HG02623 (cell line): ENCODE measurements around the gene MEG3.

Experiments
- ATAC-seq: cut with Tn5 transposase; IDR thresholded peaks from one replicate; pipeline ENCODE4 v1.9.1; 2021; ENCODE audit warnings: moderate library complexity; ENCODE audit not compliant: unreplicated experiment

The MEG3 gene

GRCh38 chr14:100879194-100879593, 53.3 kb downstream of the MEG3 start:
- ATAC-seq = no peak

DNA sequence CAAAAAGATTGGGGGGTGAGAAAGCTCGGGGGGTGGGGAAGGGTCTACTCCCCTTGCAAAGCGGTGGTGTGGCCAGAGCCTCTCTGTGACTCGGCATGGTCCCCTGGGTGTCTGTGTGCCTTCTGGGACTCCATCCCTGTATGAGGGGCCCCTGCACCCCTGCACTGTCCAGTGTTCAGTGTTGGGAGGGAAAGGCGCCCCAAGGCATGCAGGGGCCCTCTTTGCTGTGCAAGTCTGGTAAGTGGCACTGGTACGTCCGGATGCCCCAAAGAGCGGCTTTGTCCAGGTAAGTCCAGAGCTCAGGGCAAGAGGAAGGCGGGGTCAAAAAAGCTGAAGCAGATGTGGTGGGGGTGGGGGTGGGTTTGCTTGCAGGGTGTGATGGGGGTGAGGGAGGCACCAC, 53.9 kb downstream of the MEG3 start:
- no peak for ATAC-seq

DNA sequence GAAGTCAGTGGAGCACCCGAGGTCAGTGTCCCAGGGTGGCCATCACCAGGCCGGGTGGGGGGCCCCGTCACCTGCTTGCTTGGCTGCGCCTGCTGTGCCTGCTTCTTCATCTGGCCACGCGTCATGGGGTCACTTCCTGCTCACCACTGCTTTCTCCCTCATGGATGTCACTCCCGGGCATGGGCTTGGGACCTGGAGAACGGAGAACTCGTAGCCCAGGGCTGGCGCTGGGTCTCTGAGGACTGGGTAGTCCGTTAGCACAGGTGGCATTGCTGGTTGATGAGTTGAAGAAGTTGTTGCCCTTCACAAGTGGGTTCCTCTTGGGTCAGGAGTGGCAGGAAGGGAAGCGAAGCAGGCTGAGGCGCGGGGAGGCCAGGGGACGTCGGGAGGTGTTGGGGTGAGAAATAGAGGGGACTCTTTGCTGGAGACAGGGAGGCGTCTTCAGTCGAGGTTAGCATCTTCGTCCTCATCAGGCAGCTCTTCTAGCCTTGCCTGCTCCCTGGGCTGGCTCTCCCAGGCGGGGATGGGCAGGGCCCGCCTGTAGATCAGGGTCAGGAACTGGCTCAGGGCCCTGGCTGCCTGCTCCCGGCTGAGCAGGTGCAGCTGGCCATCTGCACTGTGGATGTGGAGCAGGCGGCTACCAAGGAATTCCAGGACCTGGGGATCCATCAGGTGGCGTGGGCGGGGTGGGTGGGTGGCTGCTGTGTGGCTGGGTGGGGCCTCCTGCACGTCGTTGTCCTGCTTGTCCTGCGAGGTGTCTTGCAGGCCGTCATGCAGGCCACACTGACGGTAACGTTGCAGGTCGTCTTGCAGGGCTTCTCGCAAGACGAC, 54.6 kb downstream of the MEG3 start:
- ATAC-seq = no peak

DNA sequence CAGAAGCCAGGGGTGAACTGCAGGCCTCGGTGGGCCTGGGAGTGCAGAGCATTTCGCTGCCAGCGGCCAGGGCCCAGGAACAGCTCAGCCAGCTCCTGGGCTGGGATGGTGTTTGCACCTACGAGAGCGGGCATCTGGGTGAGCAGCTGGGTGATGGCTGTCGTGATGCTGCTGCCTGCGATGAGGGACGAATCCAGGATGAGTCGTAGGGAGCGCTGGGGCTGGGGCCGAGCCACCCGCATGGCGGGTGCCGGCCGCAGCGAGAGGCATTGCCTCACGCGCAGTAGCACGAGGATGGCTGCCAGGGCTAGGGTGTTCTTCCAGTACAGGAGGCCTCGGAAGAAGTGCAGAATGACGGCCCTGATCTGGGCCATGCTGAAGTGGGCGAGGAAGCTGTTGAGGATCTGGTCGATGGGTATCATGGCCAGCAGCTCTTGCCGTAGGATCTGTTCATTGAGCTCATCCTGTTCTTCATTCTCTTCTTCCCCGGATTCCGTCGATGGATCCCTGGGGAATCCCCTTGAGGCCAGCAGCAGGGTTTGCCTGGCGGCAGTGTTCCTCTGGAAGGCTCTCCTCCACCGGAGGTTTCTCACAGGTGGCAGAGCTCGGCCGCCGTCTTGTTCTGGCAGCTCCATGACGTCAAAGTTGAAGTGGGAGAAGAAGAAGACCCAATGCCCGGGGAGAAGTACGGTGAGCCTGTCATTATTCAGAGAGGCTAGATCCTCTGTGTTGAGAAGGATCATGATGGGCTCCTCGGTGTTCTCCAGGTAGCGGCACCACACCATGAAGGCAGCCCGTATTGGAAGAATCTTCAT, 55.5 kb downstream of the MEG3 start:
- ATAC-seq = no peak

DNA sequence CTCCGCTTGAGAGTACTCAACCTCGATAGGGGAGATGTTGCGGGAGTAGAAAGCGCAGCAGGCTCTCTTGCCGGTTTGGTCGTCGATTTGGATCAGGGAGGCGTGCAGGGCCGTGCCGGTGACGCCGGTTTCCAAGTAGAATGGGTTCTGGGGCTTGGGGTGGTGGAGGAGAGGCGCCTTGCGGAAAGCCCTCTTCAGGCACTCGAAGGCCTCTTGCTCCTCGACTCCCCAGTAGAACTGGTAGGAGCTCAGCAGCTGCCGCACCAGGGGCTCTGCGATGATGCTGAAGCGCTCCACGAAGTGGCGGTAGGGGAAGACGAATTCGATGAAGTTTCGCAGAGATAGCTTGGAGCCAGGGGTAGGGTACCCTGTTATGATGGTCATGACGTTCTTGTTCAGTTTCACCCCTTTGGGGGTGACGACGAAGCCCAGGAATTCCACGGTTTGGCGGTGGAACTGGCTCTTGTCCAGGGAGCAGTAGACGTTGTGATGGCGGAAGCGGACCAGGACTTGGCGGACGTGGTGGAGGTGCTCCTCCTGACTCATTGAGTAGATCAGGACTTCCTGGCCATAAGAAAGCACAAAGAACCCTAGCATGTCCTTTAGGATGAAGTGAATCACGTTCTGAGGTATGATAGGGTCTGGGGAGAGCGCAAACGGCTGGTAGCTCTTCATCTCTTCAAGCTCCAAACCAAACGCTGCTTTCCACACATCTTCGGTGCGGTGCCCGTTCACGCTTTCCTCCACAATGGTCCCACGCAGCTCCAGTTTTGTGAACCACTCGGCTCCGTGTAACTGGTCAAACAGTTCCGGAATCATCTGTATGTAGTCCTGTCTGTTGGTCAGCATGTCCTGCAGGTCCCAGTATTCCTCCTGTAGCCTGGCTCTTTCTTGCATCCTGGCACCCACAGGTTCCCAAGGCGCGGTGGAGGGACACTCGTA, 56.4 kb downstream of the MEG3 start:
- ATAC-seq = no peak

GRCh38 chr14:100882991-100883788, 57.3 kb downstream of the MEG3 start:
- no peak for ATAC-seq

DNA sequence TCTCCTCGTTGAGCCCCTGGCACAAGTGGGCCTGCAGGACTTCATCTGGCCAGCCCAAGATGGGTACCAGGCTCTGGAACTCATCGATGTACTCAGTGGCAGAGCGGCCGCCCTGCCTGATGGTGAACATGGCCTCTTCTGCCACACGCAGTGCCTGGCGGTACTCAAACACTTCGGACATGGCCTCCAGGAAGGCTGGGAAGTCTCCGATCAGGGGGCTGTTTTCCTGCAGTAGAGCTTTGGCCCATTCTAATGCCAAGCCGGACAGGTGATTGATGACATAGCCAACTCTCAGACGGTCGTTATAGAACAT, 57.8 kb downstream of the MEG3 start:
- no peak for ATAC-seq

DNA sequence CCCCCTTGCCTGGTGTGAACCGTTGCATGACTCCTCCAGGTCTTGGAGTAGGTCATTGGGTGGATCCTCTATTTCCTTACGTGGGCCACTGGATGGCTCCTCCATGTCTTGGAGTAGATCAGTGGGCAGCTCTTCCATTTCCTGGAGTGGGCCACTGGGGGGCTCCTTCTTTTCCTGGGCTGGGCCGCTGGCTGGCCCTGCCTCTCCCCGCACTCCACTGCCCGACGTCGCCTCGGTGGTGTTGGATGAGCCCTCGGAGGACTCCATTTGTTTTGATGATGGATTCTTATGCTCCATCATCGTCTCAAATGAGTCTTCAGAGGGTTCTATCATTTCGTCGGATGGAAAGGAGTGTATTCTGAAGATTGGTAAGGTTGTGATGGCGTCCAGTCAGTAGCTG, 58.5 kb downstream of the MEG3 start:
- no peak for ATAC-seq

- ATAC-seq = no peak
Measured at GRCh38 chr14:100885196-100885595, 59.3 kb downstream of the MEG3 start.

- no peak for ATAC-seq
Measured at GRCh38 chr14:100885617-100886016, 59.7 kb downstream of the MEG3 start.

GRCh38 chr14:100887728-100888335, 61.9 kb downstream of the MEG3 start:
- no peak for ATAC-seq

DNA sequence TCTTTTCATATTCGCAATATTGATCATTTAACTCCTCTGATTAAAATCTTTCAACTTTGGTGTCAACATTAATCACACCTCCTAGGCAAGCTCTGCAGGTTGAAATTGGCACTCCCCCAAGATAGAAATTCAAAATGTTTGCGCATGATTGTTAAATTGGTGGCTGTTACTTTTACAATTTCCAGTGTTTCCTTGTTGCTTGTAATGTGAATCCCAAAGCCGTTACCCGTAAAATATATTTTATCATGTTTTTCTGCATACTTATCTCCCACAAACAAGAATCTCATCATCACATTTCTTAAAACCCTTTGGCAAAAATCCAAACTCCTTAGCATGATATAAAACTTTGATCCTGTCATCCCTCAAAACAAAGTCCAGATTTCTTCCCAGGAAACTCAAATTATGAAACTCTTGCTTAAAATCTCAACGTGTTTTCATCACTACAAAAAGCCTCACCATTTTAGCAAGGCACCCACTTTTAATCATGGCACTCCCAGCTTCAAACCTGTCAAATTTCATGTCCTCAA, 62.9 kb downstream of the MEG3 start:
- no peak for ATAC-seq

- ATAC-seq = no peak
Measured at GRCh38 chr14:100889641-100890040, 63.7 kb downstream of the MEG3 start.

GRCh38 chr14:100890061-100890850, 64.3 kb downstream of the MEG3 start:
- ATAC-seq = no peak

DNA sequence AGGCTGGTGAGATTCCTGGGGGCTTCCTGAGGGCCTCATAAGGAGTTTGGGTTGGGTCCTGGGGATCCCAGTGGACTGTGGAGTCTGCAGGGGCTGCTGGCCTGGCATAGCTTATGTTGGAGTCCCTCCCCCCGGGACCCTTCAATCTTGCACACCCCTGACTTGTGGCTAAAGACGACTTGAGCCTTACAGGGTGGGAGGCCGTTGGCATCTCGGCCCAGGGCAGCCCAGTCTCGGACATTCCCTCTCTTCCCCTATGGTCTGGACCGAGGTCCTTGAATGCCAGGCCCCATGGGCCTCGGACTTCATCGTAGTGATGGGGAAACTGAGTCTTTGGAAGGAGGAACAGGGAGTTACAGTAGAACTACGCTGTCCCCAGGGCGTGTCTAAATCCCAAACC, 65.1 kb downstream of the MEG3 start:
- no peak for ATAC-seq

- ATAC-seq = no peak
Measured at GRCh38 chr14:100891501-100892445, 65.9 kb downstream of the MEG3 start.

- no peak for ATAC-seq
Measured at GRCh38 chr14:100892496-100893227, 66.7 kb downstream of the MEG3 start.
